ENCODE measurements around the gene ZNF333. TPM values are rescaled to one million over a fixed set of nuclear protein-coding genes. Genes with fewer than 3 reads are reported as not detected.

Gene ZNF333
- total RNA-seq, 3 donors from 2014 or later, result 28.5 to 31.6 (median 29.4) TPM

DNA sequence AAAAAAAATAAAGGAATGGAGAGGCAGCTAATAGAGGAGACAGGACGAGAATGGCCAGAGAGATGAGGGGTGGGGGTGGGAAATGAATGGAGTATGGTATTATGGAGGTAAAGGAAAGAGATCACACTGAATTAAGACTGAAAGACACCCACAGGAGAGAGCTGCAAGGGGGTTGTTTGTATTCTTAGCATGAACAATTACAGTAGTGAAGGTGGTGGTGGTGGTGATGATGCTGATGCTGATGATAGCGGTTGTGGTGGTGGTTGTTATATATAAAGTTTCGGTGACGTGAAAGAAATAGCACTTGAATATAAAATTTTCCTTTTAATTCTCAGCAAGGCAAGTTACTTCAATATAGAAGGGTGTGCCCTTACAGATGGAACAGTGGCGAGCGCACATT, 12.4 kb upstream of the ZNF333 start:
- Histone ChIP-seq H3K27ac (no peak overlapping the region), H3K4me3 (no peak overlapping the region), H3K27me3 (no peaks in the 10 kb centered on the region), H3K36me3 (no peaks in the 10 kb centered on the region), H3K4me1 (no peaks in the 10 kb centered on the region), H3K9me3 (no peaks in the 10 kb centered on the region)
- TF ChIP-seq CTCF (IDR thresholded peaks at IDR 0.05) (no peak), POLR2A (IDR thresholded peaks at IDR 0.05) (no peak), POLR2AphosphoS5 (IDR thresholded peaks at IDR 0.05) (no peak)
- no peak for DNase-seq (ENCODE audit: low spot score in 2 of 2)
- intact Hi-C loops (cut with DNase I; ENCODE audit: low total_unique reads), result no loop called here

GRCh38 chr19:14678199-14678598, 11.6 kb upstream of the ZNF333 start:
- no peak for DNase-seq (ENCODE audit: low spot score in 2 of 2)
- intact Hi-C loops (cut with DNase I; ENCODE audit: low total_unique reads), result no loop called here
- Histone ChIP-seq H3K9me3 (no peaks in the 10 kb centered on the region), H3K36me3 (no peaks in the 10 kb centered on the region), H3K4me3 (no peak overlapping the region), H3K27me3 (no peaks in the 10 kb centered on the region), H3K4me1 (no peaks in the 10 kb centered on the region), H3K27ac (no peak overlapping the region)
- TF ChIP-seq CTCF (IDR thresholded peaks at IDR 0.05) (no peak), POLR2A (IDR thresholded peaks at IDR 0.05) (no peak), POLR2AphosphoS5 (IDR thresholded peaks at IDR 0.05) (no peak)

GRCh38 chr19:14682084-14682483, 7.8 kb upstream of the ZNF333 start:
- Histone ChIP-seq H3K27ac (no peak overlapping the region), H3K9me3 (no peaks in the 10 kb centered on the region), H3K36me3 (no peaks in the 10 kb centered on the region), H3K4me3 (no peak overlapping the region), H3K27me3 (no peaks in the 10 kb centered on the region), H3K4me1 (no peaks in the 10 kb centered on the region)
- DNase-seq (ENCODE audit: low spot score in 2 of 2), result no peak
- TF ChIP-seq POLR2A (IDR thresholded peaks at IDR 0.05), result no peak
- TF ChIP-seq CTCF (IDR thresholded peaks at IDR 0.05), result no peak
- no peak for TF ChIP-seq POLR2AphosphoS5 (IDR thresholded peaks at IDR 0.05)
- intact Hi-C loops (cut with DNase I; ENCODE audit: low total_unique reads), result loop anchor here (10.0 kb wide), 1 partner anchor 117 kb away; no protein-coding TSS in a partner anchor

DNA sequence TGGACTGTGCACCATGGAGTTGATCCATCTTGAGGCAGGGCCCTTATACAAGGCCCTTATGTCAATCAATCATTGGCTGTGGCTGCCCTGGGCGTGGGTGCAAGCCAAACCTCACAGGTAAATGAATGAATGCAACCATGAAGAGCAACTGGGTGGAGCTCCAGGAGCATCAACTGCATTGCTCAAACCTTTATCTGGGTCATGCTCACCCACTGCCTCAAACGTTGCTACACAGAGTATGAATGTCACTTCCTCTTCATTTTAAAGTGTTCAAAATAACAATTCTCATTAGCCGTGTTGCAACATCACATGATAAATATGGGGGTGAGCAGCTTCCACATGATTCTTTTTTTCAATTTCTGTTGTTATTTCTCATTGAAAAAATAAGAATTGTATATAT, 6.4 kb upstream of the ZNF333 start:
- no peak for TF ChIP-seq POLR2AphosphoS5 (IDR thresholded peaks at IDR 0.05)
- no peak for TF ChIP-seq CTCF (IDR thresholded peaks at IDR 0.05)
- TF ChIP-seq POLR2A (IDR thresholded peaks at IDR 0.05), result no peak
- no peak for DNase-seq (ENCODE audit: low spot score in 2 of 2)

GRCh38 chr19:14686411-14686810, 3.4 kb upstream of the ZNF333 start:
- intact Hi-C loops (cut with DNase I; ENCODE audit: low total_unique reads), result loop anchor here (10.0 kb wide), 1 partner anchor 122 kb away; no protein-coding TSS in a partner anchor
- H3K27ac ChIP-seq, result no peak overlapping the region
- no peak for TF ChIP-seq POLR2A (IDR thresholded peaks at IDR 0.05)
- no peak for TF ChIP-seq CTCF (IDR thresholded peaks at IDR 0.05)
- no peak for TF ChIP-seq POLR2AphosphoS5 (IDR thresholded peaks at IDR 0.05)
- no peak for DNase-seq (ENCODE audit: low spot score in 2 of 2)
- H3K36me3 ChIP-seq, result no peaks in the 10 kb centered on the region
- H3K27me3 ChIP-seq, result no peaks in the 10 kb centered on the region
- H3K4me3 ChIP-seq, result no peak overlapping the region
- H3K9me3 ChIP-seq, result no peaks in the 10 kb centered on the region
- no peaks in the 10 kb centered on the region for H3K4me1 ChIP-seq

More for the DNA sequence above, 6.4 kb upstream of the ZNF333 start:
- Histone ChIP-seq H3K9me3 (no peaks in the 10 kb centered on the region), H3K36me3 (no peaks in the 10 kb centered on the region), H3K4me3 (no peak overlapping the region), H3K4me1 (no peaks in the 10 kb centered on the region), H3K27me3 (no peaks in the 10 kb centered on the region), H3K27ac (no peak overlapping the region)
- intact Hi-C loops (cut with DNase I; ENCODE audit: low total_unique reads), result loop anchor here (10.0 kb wide), 1 partner anchor 119 kb away; no protein-coding TSS in a partner anchor
